Fibroblast of pulmonary artery (primary cell): Measurements from ENCODE around the gene ASTN2.

Source experiments
- DNase-seq: peaks from one replicate; pipeline ENCODE4 v3.0.0-alpha.2; 2010; ENCODE audit warnings: low read depth
- H3K4me3 ChIP-seq: replicated peaks from 2 replicates; pipeline ENCODE4 v1.5.1; 2011; ENCODE audit warnings: low read depth, mild to moderate bottlenecking, control low read depth, low read length, moderate library complexity
- TF ChIP-seq, protein P1 (sequence below): IDR thresholded peaks from 2 replicates; pipeline ENCODE4 v1.5.1; 2011; ENCODE audit warnings: mild to moderate bottlenecking, control low read depth, low read length, inconsistent platforms; ENCODE audit errors: missing control alignments

ASTN2 gene

DNA sequence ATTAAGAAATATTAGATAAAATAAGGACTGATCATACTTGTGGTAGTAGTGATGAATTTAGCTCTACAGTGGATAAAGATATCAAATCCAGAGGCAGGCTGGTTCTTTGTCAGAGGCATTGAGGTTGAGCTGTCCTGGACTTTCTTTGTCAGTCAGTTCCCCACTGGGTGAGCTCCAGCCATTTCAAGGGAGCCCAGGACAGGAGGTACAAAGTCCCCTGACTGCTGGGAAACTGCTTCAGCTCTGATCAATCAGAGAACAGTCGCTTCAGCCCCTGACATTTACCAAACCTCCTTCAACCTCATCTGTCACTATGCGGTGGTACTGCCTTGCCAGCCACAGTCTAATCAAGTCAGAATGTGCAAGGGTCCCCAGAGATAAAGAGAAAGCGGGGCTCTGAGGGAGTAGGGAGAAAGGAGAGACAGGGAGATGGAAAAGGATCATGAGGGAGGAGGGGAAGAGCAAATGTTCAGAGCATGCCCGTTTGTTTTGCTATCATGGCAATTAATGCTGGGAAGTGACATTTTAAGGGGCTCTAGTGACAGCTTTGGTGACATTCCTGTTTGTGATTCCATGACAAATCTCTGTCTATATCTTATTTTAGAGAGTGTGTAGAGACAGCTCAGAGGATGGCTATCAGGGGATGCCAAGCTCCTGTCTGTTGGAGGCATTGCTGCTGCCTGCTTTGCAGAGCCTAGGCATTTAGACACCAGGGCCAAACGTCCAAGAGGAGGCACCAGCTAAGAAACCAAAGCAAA is 223.2 kb downstream of the ASTN2 start:
- no peak overlapping the region for H3K4me3 ChIP-seq
- TF ChIP-seq, protein P1, sequence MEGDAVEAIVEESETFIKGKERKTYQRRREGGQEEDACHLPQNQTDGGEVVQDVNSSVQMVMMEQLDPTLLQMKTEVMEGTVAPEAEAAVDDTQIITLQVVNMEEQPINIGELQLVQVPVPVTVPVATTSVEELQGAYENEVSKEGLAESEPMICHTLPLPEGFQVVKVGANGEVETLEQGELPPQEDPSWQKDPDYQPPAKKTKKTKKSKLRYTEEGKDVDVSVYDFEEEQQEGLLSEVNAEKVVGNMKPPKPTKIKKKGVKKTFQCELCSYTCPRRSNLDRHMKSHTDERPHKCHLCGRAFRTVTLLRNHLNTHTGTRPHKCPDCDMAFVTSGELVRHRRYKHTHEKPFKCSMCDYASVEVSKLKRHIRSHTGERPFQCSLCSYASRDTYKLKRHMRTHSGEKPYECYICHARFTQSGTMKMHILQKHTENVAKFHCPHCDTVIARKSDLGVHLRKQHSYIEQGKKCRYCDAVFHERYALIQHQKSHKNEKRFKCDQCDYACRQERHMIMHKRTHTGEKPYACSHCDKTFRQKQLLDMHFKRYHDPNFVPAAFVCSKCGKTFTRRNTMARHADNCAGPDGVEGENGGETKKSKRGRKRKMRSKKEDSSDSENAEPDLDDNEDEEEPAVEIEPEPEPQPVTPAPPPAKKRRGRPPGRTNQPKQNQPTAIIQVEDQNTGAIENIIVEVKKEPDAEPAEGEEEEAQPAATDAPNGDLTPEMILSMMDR, result no peak

DNA sequence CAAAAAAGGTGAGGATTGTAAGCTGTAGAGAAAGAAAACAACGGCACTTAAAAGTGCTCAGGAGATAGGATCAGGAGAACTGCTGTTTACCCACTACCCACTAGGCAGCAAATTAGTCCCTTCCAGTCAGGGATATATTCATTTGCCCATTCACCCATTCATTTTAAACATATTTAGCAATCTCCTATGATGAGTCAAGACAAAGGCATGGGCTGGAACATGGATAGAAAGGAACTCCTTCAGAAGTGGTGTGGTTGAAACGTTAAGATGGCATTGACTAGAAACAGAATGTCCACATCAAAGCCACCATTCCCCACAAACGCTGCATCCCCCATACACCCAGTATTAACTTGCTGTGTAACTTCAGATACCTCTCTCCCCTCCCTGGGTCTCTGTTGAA is 225.7 kb downstream of the ASTN2 start:
- no peak overlapping the region for H3K4me3 ChIP-seq
- DNase-seq, result peak; percentile 23
- TF ChIP-seq, protein P1, result no peak

More for the DNA sequence above, 223.2 kb downstream of the ASTN2 start:
- DNase-seq, result no peak

DNA sequence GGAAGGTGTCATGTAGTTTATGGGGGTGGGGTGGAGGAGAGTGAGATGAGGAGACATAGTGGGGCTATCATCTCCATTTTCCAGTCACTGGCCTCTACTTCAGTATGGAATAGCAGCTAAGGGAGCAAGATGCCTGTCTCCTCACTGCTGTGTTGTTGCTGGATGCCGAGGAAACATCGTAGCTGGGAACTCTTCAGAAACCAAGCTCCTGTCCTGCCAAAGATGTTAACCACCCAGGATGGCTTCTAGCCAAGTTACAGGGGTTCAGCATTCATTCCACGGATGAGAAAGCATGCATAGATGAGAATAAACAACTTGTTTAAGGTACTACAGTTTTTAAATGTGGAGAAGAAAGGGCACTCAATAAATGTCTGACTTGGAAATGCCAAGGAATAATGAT is 226.5 kb downstream of the ASTN2 start:
- DNase-seq, result no peak
- TF ChIP-seq, protein P1, result no peak
- no peak overlapping the region for H3K4me3 ChIP-seq

DNA sequence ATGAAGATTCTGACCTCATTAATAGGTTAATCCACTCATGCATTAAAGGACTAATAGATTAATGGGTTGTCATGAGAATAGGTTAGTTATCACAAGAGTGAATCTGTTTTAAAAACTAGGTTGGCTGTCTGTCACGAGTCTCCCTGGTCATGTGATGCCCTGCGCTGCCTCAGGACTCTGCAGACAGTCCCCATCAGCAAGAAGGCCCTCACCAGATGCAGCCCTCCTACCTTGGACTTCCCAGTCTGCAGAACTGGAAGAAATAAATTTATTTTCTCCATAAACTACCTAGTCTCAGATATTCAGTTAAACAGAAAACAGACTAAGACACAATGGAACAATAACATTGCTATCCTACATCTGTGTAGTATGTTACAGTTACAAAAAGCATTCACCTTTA is 227.4 kb downstream of the ASTN2 start:
- TF ChIP-seq, protein P1, result no peak
- no peak overlapping the region for H3K4me3 ChIP-seq
- no peak for DNase-seq

DNA sequence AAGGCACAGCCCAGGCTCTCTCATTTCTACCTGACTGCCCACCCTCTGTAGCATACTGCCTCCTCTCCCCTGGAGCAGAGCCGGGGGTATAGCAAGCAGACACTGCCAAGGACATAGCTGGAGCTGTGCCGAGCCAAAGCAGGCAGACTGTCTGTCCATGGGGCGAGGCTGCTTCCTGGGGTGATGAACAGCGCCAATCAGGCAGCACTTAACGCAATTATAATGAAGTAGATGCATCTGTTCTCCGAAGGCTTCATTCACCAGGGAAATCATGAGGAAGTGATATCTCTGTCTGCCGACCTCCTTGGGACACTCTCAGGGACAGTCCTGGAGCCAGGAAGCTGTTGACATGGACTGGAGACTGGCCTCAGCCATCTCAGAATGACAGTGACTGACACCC is 230.7 kb downstream of the ASTN2 start:
- no peak overlapping the region for H3K4me3 ChIP-seq
- TF ChIP-seq, protein P1, result no peak
- no peak for DNase-seq

DNA sequence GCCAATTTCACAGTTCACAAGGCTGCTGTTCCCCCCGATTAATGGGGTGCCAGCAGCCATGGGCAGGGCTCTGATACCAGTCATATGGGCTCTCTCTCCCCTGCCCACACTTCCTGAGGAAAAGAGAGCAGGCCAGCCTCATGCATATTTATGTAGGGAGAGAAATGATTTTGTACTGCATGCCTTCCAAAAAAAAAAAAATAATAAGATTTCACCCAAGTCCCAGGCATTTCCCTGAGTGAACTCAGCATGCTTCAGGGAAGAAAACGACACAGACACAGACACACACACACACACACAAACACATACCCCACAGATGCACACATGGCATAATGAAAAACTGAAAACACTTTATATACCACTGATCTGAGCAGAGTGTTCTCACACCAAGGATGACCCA is 232.8 kb downstream of the ASTN2 start:
- no peak overlapping the region for H3K4me3 ChIP-seq
- TF ChIP-seq, protein P1, result no peak
- DNase-seq, result no peak

DNA sequence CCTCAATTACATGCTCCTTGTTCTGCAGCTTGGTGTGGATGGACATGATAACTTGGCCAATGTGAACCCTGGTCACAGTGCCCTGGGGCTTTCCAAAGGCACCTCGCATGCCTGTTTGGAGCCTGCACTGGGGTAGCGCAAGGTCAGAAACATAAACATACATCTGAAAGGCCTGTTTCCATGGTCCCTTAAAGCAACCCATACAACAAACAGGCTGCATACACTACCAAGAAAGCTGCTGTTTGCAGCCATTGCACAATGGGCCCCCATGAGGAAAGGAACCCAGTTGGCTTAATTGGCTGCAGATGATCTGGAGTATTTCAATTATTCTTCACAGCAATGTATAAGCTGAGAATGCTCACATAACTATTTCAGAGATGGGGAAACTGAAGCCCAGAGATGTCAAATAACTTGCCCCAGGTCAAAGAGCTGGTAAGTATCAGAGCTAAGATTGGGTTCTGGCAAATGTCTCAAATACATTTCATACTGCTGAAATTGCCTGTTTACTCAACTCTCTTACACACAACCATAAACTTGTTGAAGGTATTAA is 233.9 kb downstream of the ASTN2 start:
- no peak for DNase-seq
- no peak overlapping the region for H3K4me3 ChIP-seq
- TF ChIP-seq, protein P1, result no peak
